A549 (cell line): ENCODE data around the gene EXOSC3. TPM values are rescaled to one million over a fixed set of nuclear protein-coding genes. Genes with fewer than 3 reads are reported as not detected.

Experiments
- ATAC-seq, 2 experiments: fragments of 200-7000 bp in 1 of 2; fragments of >200 bp in 1 of 2; cut with Nextera tagmentation in 1 of 2; cut with Tn5 transposase in 1 of 2; 3 replicates each; pipeline versions ENCODE4 v1.8.0 to v1.9.1; 2018 to 2020; ENCODE audit warnings: mild to moderate bottlenecking in 1 of 2, moderate library complexity in 1 of 2
- CTCF ChIA-PET: fragments of 300-600 bp; sonication (Branson Sonifier 250); formaldehyde crosslinking; extraction: SDS; loops from one replicate; lab custom pipeline; 2021; ENCODE audit warnings: antibody characterized with exemption, inconsistent platforms; lab: Yijun Ruan, JAX
- POLR2A ChIA-PET: fragments of 350-600 bp; formaldehyde crosslinking; extraction: SDS; loops from one replicate; lab custom pipeline; 2021; ENCODE audit warnings: antibody characterized with exemption, inconsistent platforms; lab: Yijun Ruan, JAX
- DNase-seq, 2 experiments: peaks; one replicate each; pipeline versions ENCODE4 v3.0.0 to v3.0.0-alpha.2; 2011 to 2016; ENCODE audit warnings: low read depth in 1 of 2, low spot score in 1 of 2
- FAIRE-seq: peaks from 2 replicates; lab custom pipeline; 2011; peaks lifted over from hg19 to GRCh38; lab: Jason Lieb, UNC
- H3K27ac ChIP-seq, 2 experiments: fragments of >200 bp; sonication (Bioruptor Twin); formaldehyde crosslinking; 3 replicates each; pipeline ENCODE4 v1.5.1; 2016 to 2017
- H3K4me1 ChIP-seq: fragments of >200 bp; sonication (Bioruptor Twin); formaldehyde crosslinking; 3 replicates; pipeline ENCODE4 v1.6.1; 2016
- H3K4me2 ChIP-seq: fragments of >200 bp; sonication (Bioruptor Twin); formaldehyde crosslinking; 3 replicates; pipeline ENCODE4 v1.6.1; 2016
- H3K4me3 ChIP-seq: fragments of >200 bp; sonication (Bioruptor Twin); formaldehyde crosslinking; 3 replicates; pipeline ENCODE4 v1.5.1; 2016
- H3K9me3 ChIP-seq: fragments of >200 bp; sonication (Bioruptor Twin); formaldehyde crosslinking; 3 replicates; pipeline ENCODE4 v1.6.1; 2016
- CBX2 ChIP-seq: fragments of 200-600 bp; sonication (generic); IDR thresholded peaks from 2 replicates; pipeline ENCODE4 v1.6.1; 2016; ENCODE audit warnings: low read depth, mild to moderate bottlenecking, borderline replicate concordance
- CBX8 ChIP-seq: fragments of 200-600 bp; sonication (generic); IDR thresholded peaks from 2 replicates; pipeline ENCODE4 v1.6.1; 2016
- CEBPB ChIP-seq, 2 experiments: fragments of >200 bp in 1 of 2; sonication (Bioruptor Twin) in 1 of 2; formaldehyde crosslinking in 1 of 2; IDR thresholded peaks; 2 replicates each; pipeline ENCODE4 v1.6.1; 2012 to 2016
- ESRRA ChIP-seq: fragments of 150-350 bp; IDR thresholded peaks from 2 replicates; pipeline ENCODE4 v1.6.1; 2014; ENCODE audit warnings: mild to moderate bottlenecking, low read length, borderline replicate concordance
- FOSB ChIP-seq: fragments of 250-450 bp; sonication (Bioruptor Pico); IDR thresholded peaks from 2 replicates; pipeline ENCODE4 v1.5.0; 2020; ENCODE audit warnings: mild to moderate bottlenecking, moderate library complexity
- FOSL2 ChIP-seq, 2 experiments: fragments of 450-650 bp in 1 of 2; fragments of >200 bp in 1 of 2; sonication (Bioruptor Twin) in 1 of 2; formaldehyde crosslinking; IDR thresholded peaks; 2 replicates each; pipeline versions ENCODE4 v1.5.0 to v1.6.1; 2016 to 2020; ENCODE audit warnings: mild to moderate bottlenecking in 1 of 2, moderate library complexity in 1 of 2
- JUN ChIP-seq, 2 experiments: fragments of >200 bp; sonication (Bioruptor Twin); formaldehyde crosslinking; IDR thresholded peaks; 2 replicates in 1 of 2; 3 replicates in 1 of 2; pipeline ENCODE4 v1.6.1; 2016 to 2017
- JUNB ChIP-seq: fragments of >200 bp; sonication (Bioruptor Twin); formaldehyde crosslinking; IDR thresholded peaks from 2 replicates; pipeline ENCODE4 v1.6.1; 2016
- KDM1A ChIP-seq: fragments of 200-600 bp; sonication (generic); IDR thresholded peaks from 2 replicates; pipeline ENCODE4 v1.6.1; 2016; ENCODE audit warnings: low read depth, mild to moderate bottlenecking
- KDM5A ChIP-seq: fragments of 200-600 bp; sonication (generic); IDR thresholded peaks from 2 replicates; pipeline ENCODE4 v1.6.1; 2016; ENCODE audit warnings: antibody characterized with exemption, mild to moderate bottlenecking
- NR3C1 ChIP-seq: fragments of >200 bp; sonication (Bioruptor Twin); formaldehyde crosslinking; IDR thresholded peaks from 3 replicates; pipeline ENCODE4 v1.6.1; 2017
- PHF8 ChIP-seq: fragments of 200-600 bp; sonication (generic); IDR thresholded peaks from 2 replicates; pipeline ENCODE4 v1.6.1; 2016; ENCODE audit warnings: low read depth, mild to moderate bottlenecking, antibody characterized with exemption, moderate library complexity, borderline replicate concordance
- POLR2A ChIP-seq: IDR thresholded peaks from 2 replicates; pipeline ENCODE4 v1.6.1; 2012; ENCODE audit warnings: mild to moderate bottlenecking, low read length
- RAD21 ChIP-seq, 2 experiments: fragments of >200 bp in 1 of 2; sonication (Bioruptor Twin) in 1 of 2; formaldehyde crosslinking in 1 of 2; IDR thresholded peaks in 1 of 2; conservative IDR thresholded peaks in 1 of 2; 2 replicates in 1 of 2; 3 replicates in 1 of 2; pipeline ENCODE4 v1.6.1; 2012 to 2018; ENCODE audit warnings: inconsistent platforms in 1 of 2
- RARB ChIP-seq: fragments of 250-450 bp; sonication (Bioruptor Pico); IDR thresholded peaks from 2 replicates; pipeline ENCODE4 v1.8.0; 2021; ENCODE audit warnings: mild to moderate bottlenecking, moderate library complexity
- SMC3 ChIP-seq: fragments of >200 bp; sonication (Bioruptor Twin); formaldehyde crosslinking; IDR thresholded peaks from 3 replicates; pipeline ENCODE4 v1.6.1; 2018; ENCODE audit warnings: inconsistent platforms
- SREBF2 ChIP-seq: fragments of 450-650 bp; IDR thresholded peaks from 2 replicates; pipeline ENCODE4 v1.6.1; 2014; ENCODE audit warnings: mild to moderate bottlenecking, moderate library complexity
- TP53 ChIP-seq: fragments of 250-450 bp; sonication (Bioruptor Pico); IDR thresholded peaks from 2 replicates; pipeline ENCODE4 v1.5.0; 2021; ENCODE audit warnings: mild to moderate bottlenecking, moderate library complexity
- ZFP36 ChIP-seq: fragments of 450-650 bp; IDR thresholded peaks from 2 replicates; pipeline ENCODE4 v1.6.1; 2014; ENCODE audit warnings: borderline replicate concordance; ENCODE audit not compliant: partially characterized antibody
- ZNF302 ChIP-seq: fragments of 250-450 bp; sonication (Bioruptor Pico); IDR thresholded peaks from 2 replicates; pipeline ENCODE4 v1.9.0; 2021; ENCODE audit warnings: inconsistent platforms, mild to moderate bottlenecking, moderate library complexity
- WGBS: methylation state at CpG from one replicate; pipeline ENCODE4 v1.1.6; 2017; ENCODE audit errors: missing lambda C conversion rate; 5-methylcytosine and 5-hydroxymethylcytosine counted together
- polyA plus RNA-seq, 4 experiments: library from polyadenylated mRNA; depleted of rRNA in 3 of 4; stranded (reverse); fragments of >200 nt; fragmentation: RNase III in 1 of 4; extraction: RNeasy Plus Mini Kit Qiagen cat#74134 plus additional on column Dnase treatment in 1 of 4; gene quantifications; 2 replicates in 3 of 4; 3 replicates in 1 of 4; pipeline ENCODE4 v1.2.3, GENCODE V29; 2011 to 2017
- TF ChIP-seq, protein P1 (sequence below): fragments of 450-650 bp; IDR thresholded peaks from 2 replicates; pipeline ENCODE4 v1.6.1; 2014; ENCODE audit warnings: antibody characterized with exemption
- TF ChIP-seq, protein P2 (sequence below): fragments of 150-350 bp; IDR thresholded peaks from 2 replicates; pipeline ENCODE4 v1.6.1; 2014; ENCODE audit warnings: low read depth, mild to moderate bottlenecking, low read length
- TF ChIP-seq, protein P3 (sequence below): IDR thresholded peaks from 2 replicates; pipeline ENCODE4 v1.6.1; 2012
- TF ChIP-seq, protein P4 (sequence below): fragments of 250-450 bp; sonication (Bioruptor Pico); IDR thresholded peaks from 2 replicates; pipeline ENCODE4 v1.5.0; 2021; ENCODE audit warnings: mild to moderate bottlenecking, moderate library complexity, borderline replicate concordance
- TF ChIP-seq, protein P5 (sequence below): fragments of >200 bp; sonication (Bioruptor Twin); formaldehyde crosslinking; IDR thresholded peaks from 3 replicates; pipeline ENCODE4 v1.6.1; 2016
- TF ChIP-seq, protein P6 (sequence below): IDR thresholded peaks from 2 replicates; pipeline ENCODE4 v1.6.1; 2012

EXOSC3 gene
- polyA plus RNA-seq, 2 of the 4 experiments (the other 2 are of a cell fraction) = 63.2 to 72.4 TPM

DNA sequence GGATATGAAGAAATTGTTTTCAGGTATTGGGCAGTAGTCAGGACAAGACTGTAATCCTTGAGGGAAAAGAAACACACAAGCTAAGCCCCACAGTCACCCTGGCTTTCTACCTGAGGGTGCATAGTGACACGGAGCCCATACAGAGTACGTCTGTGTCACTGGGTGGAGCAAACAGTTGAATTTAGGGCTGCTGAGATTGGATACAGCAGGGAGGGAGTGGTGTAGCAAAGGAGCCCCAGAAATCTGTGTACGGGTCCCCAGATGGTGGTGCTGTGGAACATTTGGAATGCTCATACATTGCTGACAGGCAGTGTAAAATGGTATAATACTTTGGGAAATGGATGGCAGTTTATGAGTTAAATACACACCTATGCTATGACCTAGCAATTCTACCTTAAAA, 26.1 kb downstream of the EXOSC3 start:
- Histone ChIP-seq H3K4me1 (peaks cover 26% of the 10 kb centered on the region), H3K27ac (no peak overlapping the region), H3K9me3 (no peaks in the 10 kb centered on the region), H3K4me2 (no peak overlapping the region), H3K4me3 (no peak overlapping the region)
- ChIA-PET POLR2A (no interaction called here), CTCF (interaction anchor here (1.0 kb wide), 1 partner anchor 13 kb away, joined by 3 read pairs; no protein-coding TSS in a partner anchor)
- FAIRE-seq = no peak
- no peak for TF ChIP-seq RARB
- TF ChIP-seq SMC3 = no peak
- TF ChIP-seq KDM5A = no peak
- TF ChIP-seq, protein P1, sequence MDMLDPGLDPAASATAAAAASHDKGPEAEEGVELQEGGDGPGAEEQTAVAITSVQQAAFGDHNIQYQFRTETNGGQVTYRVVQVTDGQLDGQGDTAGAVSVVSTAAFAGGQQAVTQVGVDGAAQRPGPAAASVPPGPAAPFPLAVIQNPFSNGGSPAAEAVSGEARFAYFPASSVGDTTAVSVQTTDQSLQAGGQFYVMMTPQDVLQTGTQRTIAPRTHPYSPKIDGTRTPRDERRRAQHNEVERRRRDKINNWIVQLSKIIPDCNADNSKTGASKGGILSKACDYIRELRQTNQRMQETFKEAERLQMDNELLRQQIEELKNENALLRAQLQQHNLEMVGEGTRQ = no peak
- TF ChIP-seq RAD21 (conservative IDR thresholded peaks at IDR 0.05 in 1 of 2, IDR thresholded peaks at IDR 0.05 in 1 of 2) = no peak
- TF ChIP-seq, protein P2, sequence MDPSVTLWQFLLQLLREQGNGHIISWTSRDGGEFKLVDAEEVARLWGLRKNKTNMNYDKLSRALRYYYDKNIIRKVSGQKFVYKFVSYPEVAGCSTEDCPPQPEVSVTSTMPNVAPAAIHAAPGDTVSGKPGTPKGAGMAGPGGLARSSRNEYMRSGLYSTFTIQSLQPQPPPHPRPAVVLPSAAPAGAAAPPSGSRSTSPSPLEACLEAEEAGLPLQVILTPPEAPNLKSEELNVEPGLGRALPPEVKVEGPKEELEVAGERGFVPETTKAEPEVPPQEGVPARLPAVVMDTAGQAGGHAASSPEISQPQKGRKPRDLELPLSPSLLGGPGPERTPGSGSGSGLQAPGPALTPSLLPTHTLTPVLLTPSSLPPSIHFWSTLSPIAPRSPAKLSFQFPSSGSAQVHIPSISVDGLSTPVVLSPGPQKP = no peak
- no peak for TF ChIP-seq KDM1A
- TF ChIP-seq JUNB = no peak
- TF ChIP-seq SREBF2 = no peak
- TF ChIP-seq FOSL2 (IDR thresholded peaks at IDR 0.05) = no peak
- no peak for TF ChIP-seq FOSL2 (CRISPR knock-in tag; IDR thresholded peaks at IDR 0.05)
- TF ChIP-seq ESRRA = no peak
- TF ChIP-seq, protein P3, sequence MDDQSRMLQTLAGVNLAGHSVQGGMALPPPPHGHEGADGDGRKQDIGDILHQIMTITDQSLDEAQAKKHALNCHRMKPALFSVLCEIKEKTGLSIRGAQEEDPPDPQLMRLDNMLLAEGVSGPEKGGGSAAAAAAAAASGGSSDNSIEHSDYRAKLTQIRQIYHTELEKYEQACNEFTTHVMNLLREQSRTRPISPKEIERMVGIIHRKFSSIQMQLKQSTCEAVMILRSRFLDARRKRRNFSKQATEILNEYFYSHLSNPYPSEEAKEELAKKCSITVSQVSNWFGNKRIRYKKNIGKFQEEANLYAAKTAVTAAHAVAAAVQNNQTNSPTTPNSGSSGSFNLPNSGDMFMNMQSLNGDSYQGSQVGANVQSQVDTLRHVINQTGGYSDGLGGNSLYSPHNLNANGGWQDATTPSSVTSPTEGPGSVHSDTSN = no peak
- no peak for TF ChIP-seq CBX2
- TF ChIP-seq ZFP36 = no peak
- TF ChIP-seq CBX8 = no peak
- no peak for TF ChIP-seq ZNF302
- no peak for TF ChIP-seq FOSB (CRISPR knock-in tag)
- WGBS = 91% methylated on average over 3 of the region's 3 CpGs
- DNase-seq = no peak
- ATAC-seq = no peak

DNA sequence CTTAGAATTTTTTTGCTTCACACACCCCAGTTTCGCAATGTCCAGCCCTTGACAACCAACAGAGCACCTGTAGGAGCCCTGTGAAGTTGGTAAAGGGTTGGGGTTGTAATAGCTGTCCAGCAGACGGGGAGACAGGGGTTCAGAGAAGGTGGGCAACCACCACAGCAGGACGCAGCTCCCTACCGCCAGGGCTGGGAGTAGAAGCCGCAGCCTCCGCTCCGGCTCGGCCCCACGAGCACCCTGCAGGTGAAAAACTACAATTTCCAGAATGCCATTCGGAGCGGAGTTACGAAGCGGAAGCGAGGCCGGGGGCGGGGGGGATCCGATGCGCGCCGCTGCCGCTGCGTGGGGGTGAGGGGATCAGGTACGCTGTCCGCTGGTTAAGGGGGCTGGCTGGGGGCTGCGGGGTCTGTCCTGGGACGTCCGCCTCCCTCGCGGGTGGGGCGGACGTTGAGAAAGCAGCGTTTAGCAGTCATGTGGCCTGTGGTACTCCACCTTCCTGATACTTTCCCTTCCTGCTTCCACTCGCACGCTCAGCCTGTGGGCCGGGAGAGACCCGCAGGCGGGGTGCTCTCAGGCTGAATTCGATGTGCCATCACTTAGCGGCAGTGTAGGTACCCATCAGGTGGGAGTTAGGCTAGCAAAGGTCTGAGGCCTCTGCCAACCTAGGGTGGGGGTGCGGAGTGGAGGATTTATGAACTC, 31.2 kb downstream of the EXOSC3 start, which contains the start of gene TRMT10B:
TRMT10B (plus strand) TSS at position 317 of the 702 bp plus-strand sequence. CDS start 8,127 bp downstream, outside the sequence.
- Histone ChIP-seq H3K4me3 (peak within 1 kb of the TSS; percentile 85), H3K27ac (peak within 1 kb of the TSS; percentile 84 to 92), H3K4me1 (peaks cover 8% of the 10 kb centered on the region; the same call in 1 of the 3 replicates), H3K4me2 (peak within 1 kb of the TSS; percentile 79), H3K9me3 (no peaks in the 10 kb centered on the region)
- 5% methylated on average over 27 of the region's 40 CpGs for WGBS
- ChIA-PET POLR2A (interaction anchor here (0.6 kb wide), 1 partner anchor 10 kb away, joined by 4 read pairs; no protein-coding TSS in a partner anchor), CTCF (no interaction called here)
- FAIRE-seq (no peak), DNase-seq (peak; percentile 76 to 94), ATAC-seq (peak; percentile 95 to 98)
- TF ChIP-seq CEBPB (IDR thresholded peaks at IDR 0.05) (peak; percentile 77 to 90; a peak in 3 of 4 replicates), JUN (IDR thresholded peaks at IDR 0.05) (peak in 1 of 2 experiments; percentile 68; a peak in 3 of 5 replicates), PHF8 (peak; percentile 85), TP53 (no peak), POLR2A (peak; percentile 73), NR3C1 (no peak)
- TF ChIP-seq, protein P4, sequence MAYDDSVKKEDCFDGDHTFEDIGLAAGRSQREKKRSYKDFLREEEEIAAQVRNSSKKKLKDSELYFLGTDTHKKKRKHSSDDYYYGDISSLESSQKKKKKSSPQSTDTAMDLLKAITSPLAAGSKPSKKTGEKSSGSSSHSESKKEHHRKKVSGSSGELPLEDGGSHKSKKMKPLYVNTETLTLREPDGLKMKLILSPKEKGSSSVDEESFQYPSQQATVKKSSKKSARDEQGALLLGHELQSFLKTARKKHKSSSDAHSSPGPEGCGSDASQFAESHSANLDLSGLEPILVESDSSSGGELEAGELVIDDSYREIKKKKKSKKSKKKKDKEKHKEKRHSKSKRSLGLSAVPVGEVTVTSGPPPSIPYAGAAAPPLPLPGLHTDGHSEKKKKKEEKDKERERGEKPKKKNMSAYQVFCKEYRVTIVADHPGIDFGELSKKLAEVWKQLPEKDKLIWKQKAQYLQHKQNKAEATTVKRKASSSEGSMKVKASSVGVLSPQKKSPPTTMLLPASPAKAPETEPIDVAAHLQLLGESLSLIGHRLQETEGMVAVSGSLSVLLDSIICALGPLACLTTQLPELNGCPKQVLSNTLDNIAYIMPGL (CRISPR knock-in tag) = no peak
- TF ChIP-seq, protein P5, sequence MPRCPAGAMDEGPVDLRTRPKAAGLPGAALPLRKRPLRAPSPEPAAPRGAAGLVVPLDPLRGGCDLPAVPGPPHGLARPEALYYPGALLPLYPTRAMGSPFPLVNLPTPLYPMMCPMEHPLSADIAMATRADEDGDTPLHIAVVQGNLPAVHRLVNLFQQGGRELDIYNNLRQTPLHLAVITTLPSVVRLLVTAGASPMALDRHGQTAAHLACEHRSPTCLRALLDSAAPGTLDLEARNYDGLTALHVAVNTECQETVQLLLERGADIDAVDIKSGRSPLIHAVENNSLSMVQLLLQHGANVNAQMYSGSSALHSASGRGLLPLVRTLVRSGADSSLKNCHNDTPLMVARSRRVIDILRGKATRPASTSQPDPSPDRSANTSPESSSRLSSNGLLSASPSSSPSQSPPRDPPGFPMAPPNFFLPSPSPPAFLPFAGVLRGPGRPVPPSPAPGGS = 0 out of 3 replicates have a peak, but pooled peaks have one; percentile 58
- TF ChIP-seq, protein P6, sequence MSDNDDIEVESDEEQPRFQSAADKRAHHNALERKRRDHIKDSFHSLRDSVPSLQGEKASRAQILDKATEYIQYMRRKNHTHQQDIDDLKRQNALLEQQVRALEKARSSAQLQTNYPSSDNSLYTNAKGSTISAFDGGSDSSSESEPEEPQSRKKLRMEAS = peak; percentile 19; the same call in 1 of the 2 replicates
